HCT116 (cell line): Measurements from ENCODE around the gene MAST4. TPM values are rescaled to one million over a fixed set of nuclear protein-coding genes. Genes with fewer than 3 reads are reported as not detected.

Experiments used
- ATAC-seq: fragments of 200-7000 bp; cut with Tn5 transposase; 2 replicates; pipeline ENCODE4 v1.9.1; 2020; ENCODE audit warnings: mild to moderate bottlenecking, moderate library complexity
- BruUV-seq: library from RNA; stranded (reverse); fragments of 400-500 nt; replicated peaks from 2 replicates; lab custom pipeline; 2021; lab: Mats Ljungman, UMichigan
- CTCF ChIA-PET: fragments of 300-600 bp; sonication (Branson Sonifier 250); formaldehyde crosslinking; loops from one replicate; lab custom pipeline; 2021; ENCODE audit warnings: antibody characterized with exemption; lab: Charles Lee
- POLR2A ChIA-PET: fragments of 300-600, 350-600 bp; sonication (Branson Sonifier 250); formaldehyde crosslinking; loops from one replicate; lab custom pipeline; 2021; ENCODE audit warnings: antibody characterized with exemption; lab: Charles Lee
- RAD21 ChIA-PET, 2 experiments: fragments of 300-600 bp; sonication (Branson Sonifier 250); formaldehyde crosslinking; loops; one replicate each; lab custom pipeline; 2023; ENCODE audit warnings: low total read pairs in 2 of 2; ENCODE audit not compliant: uncharacterized antibody in 2 of 2, unreplicated experiment in 2 of 2, low non-redundant PET in 1 of 2; lab: Charles Lee
- DNase-seq: peaks from one replicate; pipeline ENCODE4 v3.0.0-alpha.2; 2010; ENCODE audit warnings: low read depth, low spot score
- H2AFZ ChIP-seq: fragments of 200-600 bp; shearing (Covaris generic), sonication (generic); 2 replicates; pipeline ENCODE4 v1.6.1; 2017; ENCODE audit warnings: low read depth, mixed run types, mixed read lengths, antibody characterized with exemption, low read length; ENCODE audit not compliant: poor library complexity, severe bottlenecking
- H3K27ac ChIP-seq: 2 replicates; pipeline ENCODE4 v1.5.1; 2012; ENCODE audit warnings: low read depth, low read length
- H3K27me3 ChIP-seq: fragments of 200-600 bp; sonication (generic); 2 replicates; pipeline ENCODE4 v1.6.1; 2016; ENCODE audit warnings: mixed run types, low read length, mixed read lengths; ENCODE audit not compliant: insufficient read depth
- H3K36me3 ChIP-seq, 2 experiments: fragments of 200-500 bp in 1 of 2; fragments of 200-600 bp in 1 of 2; sonication (Bioruptor generic) in 1 of 2; sonication (generic) in 1 of 2; 2 replicates each; pipeline versions ENCODE4 v1.5.1 to v1.6.1; 2014 to 2016; ENCODE audit warnings: low read length in 2 of 2, inconsistent platforms in 1 of 2, mixed read lengths in 1 of 2, mixed run types in 1 of 2; ENCODE audit not compliant: insufficient read depth in 2 of 2, control insufficient read depth in 1 of 2
- H3K4me1 ChIP-seq, 2 experiments: fragments of 200-600 bp in 1 of 2; sonication (generic) in 1 of 2; 2 replicates each; pipeline versions ENCODE4 v1.5.1 to v1.6.1; 2012 to 2017; ENCODE audit warnings: low read length in 2 of 2, inconsistent platforms in 1 of 2, mild to moderate bottlenecking in 1 of 2, mixed read lengths in 1 of 2, mixed run types in 1 of 2, moderate library complexity in 1 of 2; ENCODE audit not compliant: insufficient read depth in 2 of 2, control insufficient read depth in 1 of 2
- H3K4me2 ChIP-seq: fragments of 200-600 bp; sonication (generic); 2 replicates; pipeline ENCODE4 v1.6.1; 2017; ENCODE audit warnings: mixed run types, low read length, mixed read lengths
- H3K4me3 ChIP-seq, 2 experiments: fragments of 200-600 bp in 1 of 2; sonication (generic) in 1 of 2; replicated peaks in 1 of 2; 2 replicates each; pipeline ENCODE4 v1.5.1; 2011 to 2016; ENCODE audit warnings: low read length in 2 of 2, control low read depth in 1 of 2, low read depth in 1 of 2, mild to moderate bottlenecking in 1 of 2, mixed read lengths in 1 of 2, mixed run types in 1 of 2
- H3K79me2 ChIP-seq: fragments of 200-600 bp; sonication (generic); 2 replicates; pipeline ENCODE4 v1.6.1; 2017; ENCODE audit warnings: mild to moderate bottlenecking, mixed run types, low read length, moderate library complexity, mixed read lengths; ENCODE audit not compliant: insufficient read depth
- H3K9ac ChIP-seq: fragments of 200-600 bp; sonication (generic); 2 replicates; pipeline ENCODE4 v1.6.1; 2016; ENCODE audit warnings: low read length, mixed read lengths
- H3K9me2 ChIP-seq: fragments of 200-600 bp; sonication (generic), shearing (Covaris generic); 2 replicates; pipeline ENCODE4 v1.6.1; 2017; ENCODE audit warnings: mixed run types, mild to moderate bottlenecking, moderate library complexity; ENCODE audit not compliant: insufficient read depth
- H3K9me3 ChIP-seq, 2 experiments: fragments of 200-500 bp in 1 of 2; fragments of 200-600 bp in 1 of 2; sonication (Bioruptor generic) in 1 of 2; sonication (generic) in 1 of 2; 2 replicates each; pipeline ENCODE4 v1.6.1; 2014 to 2017; ENCODE audit warnings: low read length in 2 of 2, mixed read lengths in 2 of 2, inconsistent platforms in 1 of 2, low read depth in 1 of 2, mild to moderate bottlenecking in 1 of 2, mixed run types in 1 of 2, moderate library complexity in 1 of 2; ENCODE audit not compliant: control insufficient read depth in 1 of 2, insufficient read depth in 1 of 2
- H4K20me1 ChIP-seq: fragments of 200-600 bp; sonication (generic), shearing (Covaris generic); 2 replicates; pipeline ENCODE4 v1.6.1; 2017; ENCODE audit warnings: mixed run types, mild to moderate bottlenecking, moderate library complexity; ENCODE audit not compliant: insufficient read depth
- CBX3 ChIP-seq: IDR thresholded peaks from 2 replicates; pipeline ENCODE4 v1.6.1; 2012; ENCODE audit warnings: low read depth
- CEBPB ChIP-seq: IDR thresholded peaks from 2 replicates; pipeline ENCODE4 v1.6.1; 2012; ENCODE audit warnings: low read depth
- EGR1 ChIP-seq: IDR thresholded peaks from 2 replicates; pipeline ENCODE4 v1.6.1; 2012; ENCODE audit warnings: low read depth
- EZH2 ChIP-seq: fragments of 200-600 bp; sonication (generic); IDR thresholded peaks from 2 replicates; pipeline ENCODE4 v1.6.1; 2017; ENCODE audit warnings: antibody characterized with exemption, mixed run types
- EZH2phosphoT487 ChIP-seq: fragments of 200-600 bp; IDR thresholded peaks from 2 replicates; pipeline ENCODE4 v1.6.1; 2018; ENCODE audit warnings: antibody characterized with exemption, borderline replicate concordance
- FOSL1 ChIP-seq: IDR thresholded peaks from 2 replicates; pipeline ENCODE4 v1.6.1; 2012; ENCODE audit warnings: low read depth
- POLR2A ChIP-seq: IDR thresholded peaks from 2 replicates; pipeline ENCODE4 v1.7.0; 2011; ENCODE audit warnings: borderline replicate concordance; ENCODE audit not compliant: insufficient read depth, insufficient read length; ENCODE audit errors: extremely low read depth
- POLR2AphosphoS5 ChIP-seq: IDR thresholded peaks from 2 replicates; pipeline ENCODE4 v1.6.1; 2011; ENCODE audit warnings: mild to moderate bottlenecking, low read depth, low read length, moderate library complexity
- RAD21 ChIP-seq: IDR thresholded peaks from 2 replicates; pipeline ENCODE4 v1.6.1; 2012; ENCODE audit warnings: low read depth, mild to moderate bottlenecking
- SIN3A ChIP-seq: IDR thresholded peaks from 2 replicates; pipeline ENCODE4 v1.6.1; 2012; ENCODE audit warnings: low read depth
- SP1 ChIP-seq: IDR thresholded peaks from 2 replicates; pipeline ENCODE4 v1.6.1; 2012; ENCODE audit warnings: low read depth
- YY1 ChIP-seq: IDR thresholded peaks from 2 replicates; pipeline ENCODE4 v1.6.1; 2011; ENCODE audit warnings: low read length, low read depth, moderate library complexity, mild to moderate bottlenecking; ENCODE audit not compliant: insufficient replicate concordance; ENCODE audit errors: extremely low read depth
- ZFX ChIP-seq: fragments of 450-650 bp; IDR thresholded peaks from 2 replicates; pipeline ENCODE4 v1.6.1; 2017
- ZNF274 ChIP-seq: fragments of 200-500 bp; sonication (Bioruptor generic); IDR thresholded peaks from 2 replicates; pipeline ENCODE4 v1.6.1; 2014; ENCODE audit warnings: mild to moderate bottlenecking, low read depth, low read length, inconsistent platforms
- intact Hi-C: fragments of 100-400 bp; cut with micrococcal nuclease; formaldehyde crosslinking; loops from 2 replicates; pipeline ENCODE4 v1.10.0; 2022
- total RNA-seq: library from RNA; stranded (reverse); gene quantifications from one replicate; pipeline ENCODE4 v1.2.1, GENCODE V29; 2021; ENCODE audit not compliant: unreplicated experiment
- TF ChIP-seq, protein P1 (sequence below): IDR thresholded peaks from 2 replicates; pipeline ENCODE4 v1.6.1; 2012
- TF ChIP-seq, protein P2 (sequence below), 3 experiments: fragments of 200-600 bp in 1 of 3; sonication (generic) in 1 of 3; IDR thresholded peaks in 2 of 3; conservative IDR thresholded peaks in 1 of 3; 2 replicates each; pipeline ENCODE4 v1.5.1; 2012 to 2017; ENCODE audit warnings: low read depth in 2 of 3, low read length in 2 of 3, antibody characterized with exemption in 1 of 3, borderline replicate concordance in 1 of 3, control low read depth in 1 of 3, mild to moderate bottlenecking in 1 of 3, mixed read lengths in 1 of 3, mixed run types in 1 of 3, moderate library complexity in 1 of 3; ENCODE audit not compliant: insufficient read depth in 1 of 3
- TF ChIP-seq, protein P3 (sequence below): IDR thresholded peaks from 2 replicates; pipeline ENCODE4 v1.6.1; 2011; ENCODE audit warnings: mild to moderate bottlenecking, low read length, moderate library complexity; ENCODE audit not compliant: insufficient replicate concordance; ENCODE audit errors: extremely low read depth
- TF ChIP-seq, protein P4 (sequence below): IDR thresholded peaks from 2 replicates; pipeline ENCODE4 v1.6.1; 2012

Gene MAST4
- total RNA-seq, 1 experiment from 2014 or later: 1.1 TPM

DNA sequence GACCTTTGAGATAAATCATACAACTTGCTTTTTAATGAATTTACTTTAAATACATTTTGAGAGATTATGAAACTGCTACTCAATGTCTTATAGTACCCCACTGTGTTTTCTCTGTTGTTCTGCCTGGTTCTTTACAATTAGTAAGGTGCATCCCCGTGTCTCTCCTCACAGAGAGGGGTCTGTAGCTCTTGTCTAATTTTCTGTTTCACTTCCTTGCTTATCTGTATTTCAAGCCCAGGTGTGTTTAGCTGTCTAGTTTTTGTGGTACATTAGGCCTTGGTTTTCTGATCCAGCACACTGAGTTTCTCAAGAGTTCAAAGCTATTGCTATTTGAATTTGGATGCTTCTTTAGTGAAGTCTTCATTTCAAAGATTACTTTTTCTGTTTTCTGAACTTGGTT is 105.1 kb downstream of the MAST4 start:
- Histone ChIP-seq H3K9me3 (no peaks in the 10 kb centered on the region), H3K9me2 (no peaks in the 10 kb centered on the region), H2AFZ (no peak overlapping the region), H3K79me2 (no peaks in the 10 kb centered on the region), H3K27ac (no peak overlapping the region), H3K4me1 (no peaks in the 10 kb centered on the region), H4K20me1 (no peaks in the 10 kb centered on the region), H3K4me3 (no peak overlapping the region), H3K27me3 (peaks cover 31% of the 10 kb centered on the region), H3K9ac (no peak overlapping the region), H3K4me2 (no peak overlapping the region), H3K36me3 (no peaks in the 10 kb centered on the region)
- ChIA-PET CTCF (no interaction called here), POLR2A (no interaction called here), RAD21 (no interaction called here)
- DNase-seq: no peak
- intact Hi-C loops: no loop called here
- no peak for ATAC-seq
- no TSS peak for BruUV-seq
- TF ChIP-seq EZH2 (no peak), SIN3A (no peak), YY1 (no peak)
- TF ChIP-seq, protein P1, sequence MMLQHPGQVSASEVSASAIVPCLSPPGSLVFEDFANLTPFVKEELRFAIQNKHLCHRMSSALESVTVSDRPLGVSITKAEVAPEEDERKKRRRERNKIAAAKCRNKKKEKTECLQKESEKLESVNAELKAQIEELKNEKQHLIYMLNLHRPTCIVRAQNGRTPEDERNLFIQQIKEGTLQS: no peak

DNA sequence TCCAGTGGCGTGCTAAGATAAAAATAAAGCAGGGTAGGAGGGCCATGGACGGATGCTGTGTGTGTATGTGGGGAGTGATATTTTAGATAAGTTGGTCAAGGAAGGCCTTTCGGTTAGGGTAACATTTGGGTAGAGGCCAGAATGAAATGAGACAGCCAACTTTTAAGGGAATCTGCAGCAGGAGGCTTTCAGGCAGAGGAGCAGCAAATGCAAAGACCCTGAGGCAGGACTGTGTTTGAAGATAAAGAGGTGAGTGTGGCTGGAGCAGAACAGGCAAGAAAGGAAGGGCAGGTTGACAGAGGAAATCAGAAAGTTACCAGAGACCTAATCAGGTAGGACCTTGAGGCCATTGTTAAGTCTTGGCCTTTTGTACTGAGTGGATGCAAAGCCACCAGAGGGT is 106.2 kb downstream of the MAST4 start:
- no peak overlapping the region for H2AFZ ChIP-seq
- no peak overlapping the region for H3K9ac ChIP-seq
- H3K79me2 ChIP-seq: no peaks in the 10 kb centered on the region
- no peaks in the 10 kb centered on the region for H3K36me3 ChIP-seq
- H4K20me1 ChIP-seq: no peaks in the 10 kb centered on the region
- no TSS peak for BruUV-seq
- DNase-seq (no peak), ATAC-seq (no peak)
- CTCF ChIA-PET: no interaction called here
- no peak overlapping the region for H3K27ac ChIP-seq
- no peak overlapping the region for H3K4me2 ChIP-seq
- peaks cover 36% of the 10 kb centered on the region for H3K27me3 ChIP-seq
- RAD21 ChIA-PET: no interaction called here
- no peaks in the 10 kb centered on the region for H3K4me1 ChIP-seq
- H3K4me3 ChIP-seq: no peak overlapping the region
- H3K9me2 ChIP-seq: no peaks in the 10 kb centered on the region
- POLR2A ChIA-PET: no interaction called here
- intact Hi-C loops: no loop called here
- no peaks in the 10 kb centered on the region for H3K9me3 ChIP-seq
- TF ChIP-seq, protein P2, sequence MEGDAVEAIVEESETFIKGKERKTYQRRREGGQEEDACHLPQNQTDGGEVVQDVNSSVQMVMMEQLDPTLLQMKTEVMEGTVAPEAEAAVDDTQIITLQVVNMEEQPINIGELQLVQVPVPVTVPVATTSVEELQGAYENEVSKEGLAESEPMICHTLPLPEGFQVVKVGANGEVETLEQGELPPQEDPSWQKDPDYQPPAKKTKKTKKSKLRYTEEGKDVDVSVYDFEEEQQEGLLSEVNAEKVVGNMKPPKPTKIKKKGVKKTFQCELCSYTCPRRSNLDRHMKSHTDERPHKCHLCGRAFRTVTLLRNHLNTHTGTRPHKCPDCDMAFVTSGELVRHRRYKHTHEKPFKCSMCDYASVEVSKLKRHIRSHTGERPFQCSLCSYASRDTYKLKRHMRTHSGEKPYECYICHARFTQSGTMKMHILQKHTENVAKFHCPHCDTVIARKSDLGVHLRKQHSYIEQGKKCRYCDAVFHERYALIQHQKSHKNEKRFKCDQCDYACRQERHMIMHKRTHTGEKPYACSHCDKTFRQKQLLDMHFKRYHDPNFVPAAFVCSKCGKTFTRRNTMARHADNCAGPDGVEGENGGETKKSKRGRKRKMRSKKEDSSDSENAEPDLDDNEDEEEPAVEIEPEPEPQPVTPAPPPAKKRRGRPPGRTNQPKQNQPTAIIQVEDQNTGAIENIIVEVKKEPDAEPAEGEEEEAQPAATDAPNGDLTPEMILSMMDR (IDR thresholded peaks at IDR 0.05 in 2 of 3, conservative IDR thresholded peaks at IDR 0.05 in 1 of 3; ENCODE audit: borderline replicate concordance in 1 of 3, insufficient read depth in 1 of 3, low read depth in 2 of 3, low read length in 2 of 3): no peak
- TF ChIP-seq EZH2: no peak
- TF ChIP-seq EZH2phosphoT487: no peak
- TF ChIP-seq EGR1: no peak
- TF ChIP-seq FOSL1: no peak
- TF ChIP-seq POLR2AphosphoS5: no peak
- no peak for TF ChIP-seq YY1
- TF ChIP-seq SIN3A: no peak
- TF ChIP-seq, protein P3, sequence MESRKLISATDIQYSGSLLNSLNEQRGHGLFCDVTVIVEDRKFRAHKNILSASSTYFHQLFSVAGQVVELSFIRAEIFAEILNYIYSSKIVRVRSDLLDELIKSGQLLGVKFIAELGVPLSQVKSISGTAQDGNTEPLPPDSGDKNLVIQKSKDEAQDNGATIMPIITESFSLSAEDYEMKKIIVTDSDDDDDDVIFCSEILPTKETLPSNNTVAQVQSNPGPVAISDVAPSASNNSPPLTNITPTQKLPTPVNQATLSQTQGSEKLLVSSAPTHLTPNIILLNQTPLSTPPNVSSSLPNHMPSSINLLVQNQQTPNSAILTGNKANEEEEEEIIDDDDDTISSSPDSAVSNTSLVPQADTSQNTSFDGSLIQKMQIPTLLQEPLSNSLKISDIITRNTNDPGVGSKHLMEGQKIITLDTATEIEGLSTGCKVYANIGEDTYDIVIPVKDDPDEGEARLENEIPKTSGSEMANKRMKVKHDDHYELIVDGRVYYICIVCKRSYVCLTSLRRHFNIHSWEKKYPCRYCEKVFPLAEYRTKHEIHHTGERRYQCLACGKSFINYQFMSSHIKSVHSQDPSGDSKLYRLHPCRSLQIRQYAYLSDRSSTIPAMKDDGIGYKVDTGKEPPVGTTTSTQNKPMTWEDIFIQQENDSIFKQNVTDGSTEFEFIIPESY: no peak
- no peak for TF ChIP-seq SP1
- no peak for TF ChIP-seq CEBPB
- TF ChIP-seq CBX3: no peak
- TF ChIP-seq, protein P4, sequence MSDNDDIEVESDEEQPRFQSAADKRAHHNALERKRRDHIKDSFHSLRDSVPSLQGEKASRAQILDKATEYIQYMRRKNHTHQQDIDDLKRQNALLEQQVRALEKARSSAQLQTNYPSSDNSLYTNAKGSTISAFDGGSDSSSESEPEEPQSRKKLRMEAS: no peak
- no peak for TF ChIP-seq ZFX
- no peak for TF ChIP-seq RAD21
- no peak for TF ChIP-seq ZNF274
- no peak for TF ChIP-seq POLR2A
